ENCODE results near the gene CCDC177.

CCDC177 gene

DNA sequence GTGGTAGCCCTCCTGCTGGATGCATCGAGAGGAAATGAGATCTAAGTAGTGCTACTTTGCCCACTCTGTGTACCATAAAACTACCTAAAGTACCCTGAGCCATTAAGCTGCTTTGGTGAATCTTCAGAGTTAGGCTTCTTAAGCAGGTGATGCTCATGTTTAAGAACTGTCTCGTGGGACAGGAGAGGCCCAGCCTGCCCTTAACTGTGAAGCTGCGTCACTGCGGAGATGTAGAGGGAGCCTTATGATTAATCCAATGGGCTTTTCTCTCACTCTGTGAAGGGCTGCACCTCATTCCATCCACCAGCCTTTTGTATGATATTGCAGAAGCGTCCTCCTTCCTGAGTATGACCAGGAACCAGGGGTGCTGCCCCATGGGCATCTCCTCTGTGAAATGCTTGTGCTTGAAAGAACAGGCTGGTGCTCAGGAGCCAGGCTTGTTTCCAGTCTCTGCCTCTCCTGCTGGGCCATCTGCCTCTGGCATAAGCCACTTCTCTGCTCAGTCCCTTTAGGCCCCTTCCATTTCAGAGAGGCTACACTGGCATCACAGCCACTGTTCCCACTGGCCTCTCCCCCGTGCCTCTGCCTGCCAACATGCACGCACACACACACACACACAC lies 6.8 kb upstream of the CCDC177 start:
- Mint-ChIP-seq H3K4me1 (peaks cover 5% of the 10 kb centered on the region), H3K36me3 (no peaks in the 10 kb centered on the region), H3K27ac (no peak overlapping the region), H3K4me3 (no peak overlapping the region), H3K9me3 (no peaks in the 10 kb centered on the region)
- no peak for ATAC-seq
- DNase-seq (ENCODE audit: low spot score in 2 of 2), result no peak

- ATAC-seq (peak; percentile 62), DNase-seq (ENCODE audit: low spot score in 2 of 2) (no peak)
- H3K36me3 Mint-ChIP-seq, result no peaks in the 10 kb centered on the region
- H3K27ac Mint-ChIP-seq, result no peak overlapping the region
- H3K4me3 Mint-ChIP-seq, result no peak overlapping the region
- H3K4me1 Mint-ChIP-seq, result peaks cover 4% of the 10 kb centered on the region
- H3K9me3 Mint-ChIP-seq, result no peaks in the 10 kb centered on the region
Observed at GRCh38 chr14:69580009-69580577, 5.4 kb upstream of the CCDC177 start.

- no peaks in the 10 kb centered on the region for H3K36me3 Mint-ChIP-seq
- DNase-seq (ENCODE audit: low spot score in 2 of 2) (no peak), ATAC-seq (no peak)
- H3K4me1 Mint-ChIP-seq, result peaks cover 4% of the 10 kb centered on the region
- H3K27ac Mint-ChIP-seq, result no peak overlapping the region
- no peak overlapping the region for H3K4me3 Mint-ChIP-seq
- no peaks in the 10 kb centered on the region for H3K9me3 Mint-ChIP-seq
Observed at GRCh38 chr14:69579476-69579875, 4.8 kb upstream of the CCDC177 start.

DNA sequence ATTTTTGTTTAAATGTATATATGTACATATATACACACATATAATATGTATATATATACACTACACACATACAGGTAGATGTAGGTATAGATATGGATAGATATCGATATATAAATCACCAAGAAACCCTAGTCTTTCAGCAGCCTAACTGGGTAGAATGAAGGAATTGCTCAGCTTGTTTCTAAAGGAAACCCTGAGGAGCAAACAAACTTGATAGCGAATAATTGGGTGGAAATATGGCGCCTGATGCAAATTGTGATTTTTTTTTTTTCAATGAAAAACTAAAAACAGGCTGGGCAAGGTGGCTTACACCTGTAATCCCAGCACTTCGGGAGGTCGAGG lies 254 bp upstream of the CCDC177 start:
- DNase-seq (ENCODE audit: low spot score in 2 of 2), result no peak
- ATAC-seq, result no peak
- Mint-ChIP-seq H3K4me3 (peak overlapping the region; percentile 68), H3K27ac (no peak overlapping the region), H3K4me1 (peaks cover 11% of the 10 kb centered on the region), H3K9me3 (no peaks in the 10 kb centered on the region), H3K36me3 (no peaks in the 10 kb centered on the region)

DNA sequence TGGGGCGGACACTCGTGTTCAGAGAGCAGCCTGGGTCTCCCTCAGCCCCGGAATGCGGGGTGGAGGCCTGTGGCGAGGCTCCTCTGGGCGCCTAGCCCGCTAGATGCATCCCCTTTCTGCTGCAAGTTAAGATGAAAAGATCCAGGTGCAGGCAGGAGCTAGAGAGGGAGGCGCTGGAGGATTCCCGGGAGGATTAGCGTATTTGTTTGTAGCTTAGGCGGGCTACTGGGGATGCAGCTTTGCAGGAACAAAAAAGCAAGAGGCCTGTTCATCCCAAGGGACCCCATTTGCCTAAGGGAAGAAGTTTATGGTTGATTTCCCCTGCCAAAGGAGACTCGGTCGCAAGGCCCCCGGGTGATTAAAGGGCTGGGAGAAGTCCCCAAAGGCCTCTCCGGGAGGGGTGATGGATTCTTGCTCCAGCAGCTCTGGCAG lies 824 bp downstream of the CCDC177 start:
- ATAC-seq (no peak), DNase-seq (ENCODE audit: low spot score in 2 of 2) (peak in 1 of 2 donors; percentile 54)
- H3K9me3 Mint-ChIP-seq, result no peaks in the 10 kb centered on the region
- H3K36me3 Mint-ChIP-seq, result no peaks in the 10 kb centered on the region
- no peak overlapping the region for H3K27ac Mint-ChIP-seq
- H3K4me1 Mint-ChIP-seq, result peaks cover 11% of the 10 kb centered on the region
- H3K4me3 Mint-ChIP-seq, result peak overlapping the region; percentile 68

DNA sequence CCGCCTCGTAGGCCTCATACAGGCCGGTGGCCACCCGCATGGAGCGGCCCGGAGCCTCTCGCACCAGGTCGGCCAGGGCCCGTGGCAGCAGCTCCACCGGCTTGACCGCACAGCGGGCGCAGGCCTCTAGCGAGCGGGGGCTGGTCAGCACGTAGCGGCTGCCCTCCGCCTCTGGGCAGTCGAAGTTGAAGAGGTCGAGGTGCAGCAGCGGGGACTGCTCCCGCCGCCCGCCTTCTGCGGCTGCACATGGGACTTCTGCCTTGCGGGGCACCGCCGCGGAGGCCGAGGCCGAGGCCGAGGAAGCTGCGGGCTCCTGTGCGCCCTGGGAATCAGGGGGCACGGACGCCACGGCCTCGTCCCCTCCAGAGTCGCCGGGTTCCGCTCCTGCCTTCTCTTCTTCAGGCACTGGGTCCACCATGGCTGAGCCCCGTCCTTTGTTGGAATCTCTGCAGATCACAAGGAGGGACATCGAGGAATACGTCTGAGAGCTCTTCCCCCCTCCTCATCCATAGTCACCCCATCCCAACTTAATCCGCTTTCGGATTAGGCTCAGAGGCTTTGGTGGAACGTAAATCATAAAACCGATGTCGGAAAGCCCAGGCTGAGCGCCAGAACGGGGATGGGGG lies 1.4 kb downstream of the CCDC177 start:
- Mint-ChIP-seq H3K36me3 (no peaks in the 10 kb centered on the region), H3K4me1 (peaks cover 11% of the 10 kb centered on the region), H3K27ac (no peak overlapping the region), H3K9me3 (no peaks in the 10 kb centered on the region), H3K4me3 (peak overlapping the region; percentile 68)
- peak in 1 of 2 donors; percentile 49 for DNase-seq (ENCODE audit: low spot score in 2 of 2)
- ATAC-seq, result no peak

DNA sequence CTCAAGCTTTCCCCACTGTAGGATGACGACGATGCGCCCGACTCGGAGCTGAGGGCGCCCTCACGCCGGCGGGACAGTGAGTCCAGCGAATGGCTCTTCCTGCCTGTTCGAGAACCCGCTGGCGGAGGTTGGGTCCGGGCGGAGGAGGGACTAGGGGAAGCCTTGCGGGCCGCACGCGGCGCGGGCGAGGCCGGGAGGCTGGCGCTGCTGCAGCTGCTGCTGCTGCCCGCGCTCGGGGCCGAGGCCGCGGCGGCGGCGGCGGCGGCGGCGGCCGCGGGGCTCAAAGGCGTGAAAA lies 1.9 kb downstream of the CCDC177 start:
- Mint-ChIP-seq H3K4me3 (peak overlapping the region; percentile 32), H3K9me3 (no peaks in the 10 kb centered on the region), H3K36me3 (no peaks in the 10 kb centered on the region), H3K27ac (no peak overlapping the region), H3K4me1 (peaks cover 11% of the 10 kb centered on the region)
- ATAC-seq (no peak), DNase-seq (ENCODE audit: low spot score in 2 of 2) (no peak)

GRCh38 chr14:69572030-69572840 lies 2.4 kb downstream of the CCDC177 start:
- ATAC-seq (no peak), DNase-seq (ENCODE audit: low spot score in 2 of 2) (no peak)
- H3K4me1 Mint-ChIP-seq, result peaks cover 11% of the 10 kb centered on the region
- peak overlapping the region; percentile 32 for H3K4me3 Mint-ChIP-seq
- H3K36me3 Mint-ChIP-seq, result no peaks in the 10 kb centered on the region
- H3K27ac Mint-ChIP-seq, result no peak overlapping the region
- no peaks in the 10 kb centered on the region for H3K9me3 Mint-ChIP-seq

- Mint-ChIP-seq H3K27ac (no peak overlapping the region), H3K36me3 (no peaks in the 10 kb centered on the region), H3K4me1 (peaks cover 11% of the 10 kb centered on the region), H3K9me3 (no peaks in the 10 kb centered on the region), H3K4me3 (no peak overlapping the region)
- ATAC-seq, result no peak
- no peak for DNase-seq (ENCODE audit: low spot score in 2 of 2)
Observed at GRCh38 chr14:69571449-69572029, 3.1 kb downstream of the CCDC177 start.

DNA sequence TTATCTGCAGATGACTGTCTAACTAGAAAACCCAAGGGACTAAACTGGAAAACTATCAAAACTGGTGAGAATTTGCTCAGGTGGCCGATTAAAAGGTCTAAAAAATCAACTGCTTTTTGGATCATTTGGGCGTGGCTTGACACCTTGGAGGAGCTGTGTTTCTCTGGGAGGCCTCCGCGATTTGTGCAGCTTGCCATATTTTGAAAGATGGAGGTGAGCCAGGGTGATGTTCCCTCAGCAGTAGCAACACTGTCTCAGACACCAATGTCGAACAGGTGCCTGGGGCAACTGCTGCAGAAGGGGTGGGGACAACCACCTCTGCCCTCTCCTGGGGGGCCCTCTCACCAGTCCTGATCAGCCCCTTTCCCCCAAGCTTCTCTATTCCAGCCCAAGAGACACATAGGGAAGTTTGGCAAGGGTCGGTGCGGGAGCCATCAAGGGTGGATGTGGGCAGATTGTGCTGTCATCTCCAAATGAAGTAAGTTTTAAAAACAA lies 3.8 kb downstream of the CCDC177 start:
- H3K4me3 Mint-ChIP-seq, result no peak overlapping the region
- ATAC-seq (no peak), DNase-seq (ENCODE audit: low spot score in 2 of 2) (no peak)
- H3K36me3 Mint-ChIP-seq, result no peaks in the 10 kb centered on the region
- no peaks in the 10 kb centered on the region for H3K9me3 Mint-ChIP-seq
- H3K27ac Mint-ChIP-seq, result no peak overlapping the region
- peaks cover 11% of the 10 kb centered on the region for H3K4me1 Mint-ChIP-seq

GRCh38 chr14:69569859-69570258 lies 4.8 kb downstream of the CCDC177 start:
- H3K9me3 Mint-ChIP-seq, result no peaks in the 10 kb centered on the region
- H3K4me1 Mint-ChIP-seq, result peaks cover 11% of the 10 kb centered on the region
- no peak overlapping the region for H3K4me3 Mint-ChIP-seq
- no peak overlapping the region for H3K27ac Mint-ChIP-seq
- DNase-seq (ENCODE audit: low spot score in 2 of 2) (no peak), ATAC-seq (no peak)
- no peaks in the 10 kb centered on the region for H3K36me3 Mint-ChIP-seq

- H3K9me3 Mint-ChIP-seq, result no peaks in the 10 kb centered on the region
- DNase-seq (ENCODE audit: low spot score in 2 of 2), result no peak
- H3K4me1 Mint-ChIP-seq, result no peaks in the 10 kb centered on the region
- no peak for ATAC-seq
- H3K4me3 Mint-ChIP-seq, result no peak overlapping the region
- no peaks in the 10 kb centered on the region for H3K36me3 Mint-ChIP-seq
- no peak overlapping the region for H3K27ac Mint-ChIP-seq
Observed at GRCh38 chr14:69567563-69567962, 7.1 kb downstream of the CCDC177 start.

DNA sequence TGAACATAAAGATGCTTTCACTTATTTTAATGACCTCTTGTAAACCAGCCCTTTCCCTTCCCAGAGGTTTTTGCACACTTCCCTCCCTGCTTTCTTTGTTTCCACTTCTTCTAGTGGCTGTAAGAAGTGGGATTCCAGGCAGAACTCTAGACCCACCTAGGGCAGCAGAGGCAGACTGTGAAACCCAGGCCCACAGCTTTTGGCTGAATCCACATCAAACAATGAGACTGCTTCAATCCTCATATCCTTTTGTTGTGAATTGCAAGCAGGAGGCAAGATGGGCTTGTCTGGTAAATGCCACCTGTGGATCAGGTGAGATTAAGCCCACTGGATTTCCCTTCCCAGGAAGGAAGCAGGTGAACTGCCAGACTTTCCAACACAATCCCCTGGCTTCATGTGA lies 12.8 kb downstream of the CCDC177 start:
- no peak overlapping the region for H3K4me3 Mint-ChIP-seq
- no peak overlapping the region for H3K27ac Mint-ChIP-seq
- DNase-seq (ENCODE audit: low spot score in 2 of 2) (no peak), ATAC-seq (no peak)
- H3K36me3 Mint-ChIP-seq, result no peaks in the 10 kb centered on the region
- no peaks in the 10 kb centered on the region for H3K9me3 Mint-ChIP-seq
- H3K4me1 Mint-ChIP-seq, result no peaks in the 10 kb centered on the region

DNA sequence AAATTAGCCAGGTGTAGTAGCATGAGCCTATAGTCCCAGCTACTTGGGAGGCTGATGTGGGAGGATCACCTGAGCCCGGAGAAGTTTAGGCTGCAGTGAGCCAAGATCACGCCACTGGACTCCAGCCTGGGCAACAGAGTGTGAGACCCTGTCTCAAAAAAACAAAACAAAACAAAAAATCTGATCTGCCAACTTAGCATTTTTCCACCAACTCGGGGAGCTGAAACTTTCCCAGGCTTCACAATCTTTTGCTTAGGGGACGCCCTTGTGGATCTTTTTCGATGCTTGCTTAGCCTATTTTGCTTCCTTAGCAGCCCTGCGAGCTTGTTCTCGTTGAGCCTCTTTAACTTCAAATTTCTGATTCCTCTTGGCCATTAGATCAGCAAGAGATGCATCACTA lies 13.8 kb downstream of the CCDC177 start:
- H3K4me1 Mint-ChIP-seq, result no peaks in the 10 kb centered on the region
- H3K9me3 Mint-ChIP-seq, result no peaks in the 10 kb centered on the region
- H3K36me3 Mint-ChIP-seq, result no peaks in the 10 kb centered on the region
- no peak overlapping the region for H3K27ac Mint-ChIP-seq
- ATAC-seq (no peak), DNase-seq (ENCODE audit: low spot score in 2 of 2) (no peak)
- H3K4me3 Mint-ChIP-seq, result no peak overlapping the region

- ATAC-seq, result peak; percentile 31
- Mint-ChIP-seq H3K4me3 (no peak overlapping the region), H3K4me1 (no peaks in the 10 kb centered on the region), H3K27ac (no peak overlapping the region), H3K9me3 (no peaks in the 10 kb centered on the region), H3K36me3 (no peaks in the 10 kb centered on the region)
- no peak for DNase-seq (ENCODE audit: low spot score in 2 of 2)
Observed at GRCh38 chr14:69559581-69560011, 15.1 kb downstream of the CCDC177 start.
